K562 (cell line): Measurements from ENCODE around the gene TADA2A. TPM values are rescaled to one million over a fixed set of nuclear protein-coding genes. Genes with fewer than 3 reads are reported as not detected.

ENCODE experiments used
- ATAC-seq: fragments of 200-7000 bp; cut with Tn5 transposase; 3 replicates; pipeline ENCODE4 v1.9.1; 2020; ENCODE audit warnings: moderate library complexity
- BruUV-seq: library from RNA; stranded (reverse); fragments of 400-500 nt; replicated peaks from 2 replicates; lab custom pipeline; 2021; lab: Mats Ljungman, UMichigan
- CTCF ChIA-PET: fragments of 300-600 bp; formaldehyde crosslinking; extraction: SDS; loops from one replicate; lab custom pipeline; 2021; ENCODE audit warnings: low intra/inter-chr PET ratio; lab: Yijun Ruan, JAX
- POLR2A ChIA-PET: fragments of 300-600, 350-650 bp; sonication (Branson Sonifier 250); formaldehyde crosslinking; extraction: SDS; loops from one replicate; lab custom pipeline; 2021; ENCODE audit warnings: antibody characterized with exemption, inconsistent platforms; lab: Yijun Ruan, JAX
- DNase-seq, 4 experiments: peaks; one replicate each; pipeline versions ENCODE4 v3.0.0 to v3.0.0-alpha.2; 2011 to 2018; ENCODE audit warnings: low spot score in 3 of 4, mixed read lengths in 3 of 4; ENCODE audit errors: extremely low read depth in 1 of 4
- FAIRE-seq: peaks from 2 replicates; lab custom pipeline; 2011; peaks lifted over from hg19 to GRCh38; lab: Jason Lieb, UNC
- H2AFZ ChIP-seq: 2 replicates; pipeline ENCODE4 v1.6.0; 2011; ENCODE audit warnings: low read depth, low read length, control low read depth, inconsistent platforms
- H3K27ac ChIP-seq: fragments of 200-600 bp; 3 replicates; pipeline ENCODE4 v1.8.0; 2011; ENCODE audit warnings: low read depth, mild to moderate bottlenecking, control low read depth, inconsistent platforms, low read length, moderate library complexity, mixed read lengths; ENCODE audit errors: extremely low read depth
- H3K27me3 ChIP-seq, 2 experiments: fragments of 300-600 bp in 1 of 2; 2 replicates in 1 of 2; 3 replicates in 1 of 2; pipeline versions ENCODE4 v1.6.0 to v1.8.0; 2011; ENCODE audit warnings: inconsistent platforms in 2 of 2, low read length in 2 of 2, mild to moderate bottlenecking in 1 of 2, mixed read lengths in 1 of 2, moderate library complexity in 1 of 2; ENCODE audit not compliant: control insufficient read depth in 2 of 2, insufficient read depth in 2 of 2
- H3K36me3 ChIP-seq: fragments of 300-600 bp; 3 replicates; pipeline ENCODE4 v1.8.0; 2011; ENCODE audit warnings: mild to moderate bottlenecking, low read length, inconsistent platforms; ENCODE audit not compliant: control insufficient read depth, insufficient read depth
- H3K4me1 ChIP-seq, 2 experiments: fragments of 200-600 bp in 1 of 2; replicated peaks in 1 of 2; 2 replicates in 1 of 2; 3 replicates in 1 of 2; pipeline versions ENCODE4 v1.5.1 to v1.8.0; 2011; ENCODE audit warnings: inconsistent platforms in 2 of 2, low read length in 2 of 2, mild to moderate bottlenecking in 1 of 2, mixed read lengths in 1 of 2, moderate library complexity in 1 of 2; ENCODE audit not compliant: control insufficient read depth in 2 of 2, insufficient read depth in 2 of 2
- H3K4me2 ChIP-seq: 2 replicates; pipeline ENCODE4 v1.6.1; 2011; ENCODE audit warnings: low read length, control low read depth, inconsistent platforms, mixed read lengths; ENCODE audit not compliant: insufficient read depth
- H3K4me3 ChIP-seq: fragments of 200-600 bp; sonication (generic), shearing (Covaris generic); 2 replicates; pipeline ENCODE4 v1.5.1; 2016; ENCODE audit warnings: control low read depth, inconsistent platforms
- H3K79me2 ChIP-seq: fragments of 200-600 bp; 3 replicates; pipeline ENCODE4 v1.8.0; 2011; ENCODE audit warnings: low read length, inconsistent platforms; ENCODE audit not compliant: control insufficient read depth, insufficient read depth
- H3K9ac ChIP-seq, 2 experiments: 2 replicates each; pipeline versions ENCODE4 v1.6.0 to v1.6.1; 2011; ENCODE audit warnings: low read depth in 2 of 2, low read length in 2 of 2, control low read depth in 1 of 2, inconsistent platforms in 1 of 2, mild to moderate bottlenecking in 1 of 2, mixed read lengths in 1 of 2; ENCODE audit not compliant: insufficient read depth in 1 of 2
- H3K9me1 ChIP-seq: one replicate; pipeline ENCODE4 v1.6.0; 2011; ENCODE audit warnings: inconsistent platforms, mild to moderate bottlenecking, low read length, moderate library complexity; ENCODE audit not compliant: control insufficient read depth, insufficient read depth
- H3K9me3 ChIP-seq: replicated peaks from 2 replicates; pipeline ENCODE4 v1.5.1; 2011; ENCODE audit warnings: low read depth, low read length, inconsistent platforms; ENCODE audit not compliant: control insufficient read depth, insufficient read depth
- H4K20me1 ChIP-seq: replicated peaks from 2 replicates; pipeline ENCODE4 v1.6.1; 2011; ENCODE audit warnings: low read length, inconsistent platforms, mixed read lengths; ENCODE audit not compliant: control insufficient read depth, insufficient read depth
- DACH1 ChIP-seq: fragments of 450-650 bp; IDR thresholded peaks from 2 replicates; pipeline ENCODE4 v1.6.1; 2018; ENCODE audit not compliant: partially characterized antibody
- ESRRB ChIP-seq: fragments of 250-450 bp; sonication (Bioruptor Pico); IDR thresholded peaks from 2 replicates; pipeline ENCODE4 v1.5.0; 2020; ENCODE audit warnings: mild to moderate bottlenecking, moderate library complexity, borderline replicate concordance
- ZFPM2 ChIP-seq: fragments of 250-450 bp; sonication (Bioruptor Pico); IDR thresholded peaks from 2 replicates; pipeline ENCODE4 v1.5.1; 2022; ENCODE audit warnings: mild to moderate bottlenecking
- WGBS: fragments of 100-300 bp; shearing (Covaris generic); methylation state at CpG from one replicate; pipeline ENCODE4 v1.1.6; 2016; ENCODE audit warnings: low coverage, mixed read lengths; ENCODE audit not compliant: insufficient coverage; ENCODE audit errors: missing lambda C conversion rate; 5-methylcytosine and 5-hydroxymethylcytosine counted together
- in situ Hi-C: fragments of 300-500 bp; cut with MboI; formaldehyde crosslinking; loops from 4 replicates; pipeline ENCODE4 v1.15.0; 2018; ENCODE audit warnings: inconsistent platforms, mixed read lengths
- intact Hi-C: fragments of 100-400 bp; cut with micrococcal nuclease; formaldehyde crosslinking; loops from 2 replicates; pipeline ENCODE4 v1.14.2; 2022
- polyA plus RNA-seq, 8 experiments: library from polyadenylated mRNA; depleted of rRNA in 4 of 8; stranded (reverse) in 5 of 8; unstranded in 3 of 8; fragments of >200 nt; fragmentation: Nextera tagmentation in 2 of 8; fragmentation: Illumina TruSeq in 1 of 8; extraction: Ambion mirVana in 2 of 8; extraction: Trizol in 1 of 8; gene quantifications; 2 replicates each; pipeline versions ENCODE4 v1.2.1 to v1.2.3, GENCODE V29; 2011 to 2014; ENCODE audit warnings: inconsistent platforms in 1 of 8, missing spikeins in 1 of 8
- total RNA-seq, 7 experiments: library from RNA; depleted of rRNA in 6 of 7; stranded (reverse); fragments of >200 nt in 6 of 7; fragmentation: Illumina TruSeq in 2 of 7; extraction: Trizol in 2 of 7; gene quantifications; 2 replicates each; pipeline versions ENCODE4 v1.2.1 to v1.2.3, GENCODE V29; 2011 to 2021; ENCODE audit warnings: low replicate concordance in 1 of 7
- TF ChIP-seq, protein P1 (sequence below): fragments of 450-650 bp; IDR thresholded peaks from 2 replicates; pipeline ENCODE4 v1.6.1; 2018; ENCODE audit warnings: mild to moderate bottlenecking, low read depth; ENCODE audit not compliant: partially characterized antibody

The TADA2A gene
- total and polyA plus RNA-seq, 9 of the 15 experiments (the other 6 are each of a cell fraction or from before 2014, with no cell fraction given): 13.8 to 37.7 (median 25.0) TPM

- 19% methylated on average over 3 of the region's 3 CpGs for WGBS
- FAIRE-seq (no peak), DNase-seq (no peak), ATAC-seq (peak; percentile 73)
- ChIA-PET POLR2A (interaction anchor here (0.9 to 1.1 kb wide), 2 partner anchors 14 to 17 kb away, joined by 3 read pairs; no protein-coding TSS in a partner anchor), CTCF (interaction anchor here (1.3 kb wide), 1 partner anchor 19 kb away, joined by 3 read pairs; no protein-coding TSS in a partner anchor)
- Histone ChIP-seq H3K9me1 (no peaks in the 10 kb centered on the region), H3K36me3 (no peaks in the 10 kb centered on the region), H3K9me3 (no peaks in the 10 kb centered on the region), H3K9ac (no peak overlapping the region), H3K27me3 (no peaks in the 10 kb centered on the region), H4K20me1 (no peaks in the 10 kb centered on the region), H3K4me1 (no peaks in the 10 kb centered on the region), H3K4me3 (no peak overlapping the region), H3K27ac (no peak overlapping the region), H3K4me2 (no peak overlapping the region; the same call in 1 of the 2 replicates), H2AFZ (peak overlapping the region; percentile 15; the same call in 1 of the 2 replicates), H3K79me2 (no peaks in the 10 kb centered on the region)
- in situ Hi-C loops: no loop called here
- BruUV-seq: no TSS peak
- intact Hi-C loops: no loop called here
- TF ChIP-seq DACH1: no peak
- TF ChIP-seq ZFPM2 (CRISPR knock-in tag): no peak
- no peak for TF ChIP-seq ESRRB (CRISPR knock-in tag)
- TF ChIP-seq, protein P1, sequence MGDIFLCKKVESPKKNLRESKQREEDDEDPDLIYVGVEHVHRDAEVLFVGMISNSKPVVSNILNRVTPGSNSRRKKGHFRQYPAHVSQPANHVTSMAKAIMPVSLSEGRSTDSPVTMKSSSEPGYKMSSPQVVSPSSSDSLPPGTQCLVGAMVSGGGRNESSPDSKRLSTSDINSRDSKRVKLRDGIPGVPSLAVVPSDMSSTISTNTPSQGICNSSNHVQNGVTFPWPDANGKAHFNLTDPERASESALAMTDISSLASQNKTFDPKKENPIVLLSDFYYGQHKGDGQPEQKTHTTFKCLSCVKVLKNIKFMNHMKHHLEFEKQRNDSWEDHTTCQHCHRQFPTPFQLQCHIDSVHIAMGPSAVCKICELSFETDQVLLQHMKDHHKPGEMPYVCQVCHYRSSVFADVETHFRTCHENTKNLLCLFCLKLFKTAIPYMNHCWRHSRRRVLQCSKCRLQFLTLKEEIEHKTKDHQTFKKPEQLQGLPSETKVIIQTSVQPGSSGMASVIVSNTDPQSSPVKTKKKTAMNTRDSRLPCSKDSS: no peak
These were observed 14.6 kb upstream of the TADA2A start for GRCh38 chr17:37392024-37392590.
